ENCODE measurements around the gene SELENOS.

The SELENOS gene

GRCh38 chr15:101232677-101233076 lies 44.6 kb downstream of the SELENOS start:
- Histone ChIP-seq H3K14ac (ENCODE audit: low read length in 2 of 2) (no peak overlapping the region), H3K79me1 (replicated peaks; ENCODE audit: low read length, poor library complexity, severe bottlenecking) (peaks cover 8% of the 10 kb centered on the region), H2AK5ac (ENCODE audit: low read length, severe bottlenecking) (no peak overlapping the region), H2BK120ac (ENCODE audit: low read depth, low read length) (no peak overlapping the region), H3K18ac (ENCODE audit: low read depth in 1 of 2, low read length in 2 of 2) (no peak overlapping the region), H3K9me3 (ENCODE audit: control insufficient read depth, low read length) (peaks cover 7% of the 10 kb centered on the region), H3K4ac (ENCODE audit: low read depth in 1 of 2, low read length in 2 of 2) (no peak overlapping the region), H3K4me2 (ENCODE audit: low read length, poor library complexity, severe bottlenecking) (no peak overlapping the region), H3K9ac (ENCODE audit: low read length) (no peak overlapping the region), H3K36me3 (ENCODE audit: control insufficient read depth in 1 of 2, insufficient read depth in 2 of 2, low read depth in 1 of 2, low read length in 2 of 2) (peaks cover 16 to 61% of the 10 kb centered on the region in 2 experiments), H4K91ac (ENCODE audit: low read length) (no peak overlapping the region), H2AFZ (ENCODE audit: low read depth, low read length) (no peak overlapping the region), H3K4me3 (ENCODE audit: insufficient read depth in 1 of 2, low read depth in 1 of 2, low read length in 2 of 2) (no peak overlapping the region), H3K27ac (ENCODE audit: low read length, poor library complexity, severe bottlenecking) (no peak overlapping the region), H4K8ac (ENCODE audit: low read length) (peak overlapping the region; percentile 35), H2BK5ac (ENCODE audit: low read depth, low read length, poor library complexity, severe bottlenecking) (no peak overlapping the region), H3K4me1 (ENCODE audit: control insufficient read depth, insufficient read depth, low read depth, low read length) (peaks cover 7% of the 10 kb centered on the region), H3K27me3 (ENCODE audit: control insufficient read depth in 1 of 2, insufficient read depth in 1 of 2, low read length in 2 of 2) (no peaks in the 10 kb centered on the region), H2BK12ac (ENCODE audit: low read length in 2 of 2) (no peak overlapping the region), H2BK15ac (ENCODE audit: low read depth, poor library complexity, severe bottlenecking) (no peak overlapping the region), H3K23ac (ENCODE audit: low read length in 2 of 2) (no peak overlapping the region)
- WGBS, result 88% methylated on average over 5 of the region's 5 CpGs
- DNase-seq, result no peak

GRCh38 chr15:101228313-101228712 lies 49.0 kb downstream of the SELENOS start:
- Histone ChIP-seq H2BK5ac (ENCODE audit: low read depth, low read length, poor library complexity, severe bottlenecking) (no peak overlapping the region), H3K36me3 (ENCODE audit: control insufficient read depth in 1 of 2, insufficient read depth in 2 of 2, low read depth in 1 of 2, low read length in 2 of 2) (peaks cover 23 to 60% of the 10 kb centered on the region in 2 experiments), H4K91ac (ENCODE audit: low read length) (no peak overlapping the region), H3K27me3 (ENCODE audit: control insufficient read depth in 1 of 2, insufficient read depth in 1 of 2, low read length in 2 of 2) (no peaks in the 10 kb centered on the region), H3K4ac (ENCODE audit: low read depth in 1 of 2, low read length in 2 of 2) (no peak overlapping the region), H3K14ac (ENCODE audit: low read length in 2 of 2) (no peak overlapping the region), H2BK15ac (ENCODE audit: low read depth, poor library complexity, severe bottlenecking) (no peak overlapping the region), H3K9me3 (ENCODE audit: control insufficient read depth, low read length) (peaks cover 7% of the 10 kb centered on the region), H4K8ac (ENCODE audit: low read length) (no peak overlapping the region), H3K23ac (ENCODE audit: low read length in 2 of 2) (no peak overlapping the region), H3K9ac (ENCODE audit: low read length) (no peak overlapping the region), H2AK5ac (ENCODE audit: low read length, severe bottlenecking) (no peak overlapping the region), H2BK12ac (ENCODE audit: low read length in 2 of 2) (no peak overlapping the region), H3K79me1 (replicated peaks; ENCODE audit: low read length, poor library complexity, severe bottlenecking) (peaks cover 8% of the 10 kb centered on the region), H3K27ac (ENCODE audit: low read length, poor library complexity, severe bottlenecking) (no peak overlapping the region), H2AFZ (ENCODE audit: low read depth, low read length) (no peak overlapping the region), H3K4me2 (ENCODE audit: low read length, poor library complexity, severe bottlenecking) (no peak overlapping the region), H2BK120ac (ENCODE audit: low read depth, low read length) (no peak overlapping the region), H3K4me1 (ENCODE audit: control insufficient read depth, insufficient read depth, low read depth, low read length) (peaks cover 7% of the 10 kb centered on the region), H3K4me3 (ENCODE audit: insufficient read depth in 1 of 2, low read depth in 1 of 2, low read length in 2 of 2) (no peak overlapping the region), H3K18ac (ENCODE audit: low read depth in 1 of 2, low read length in 2 of 2) (no peak overlapping the region)
- no peak for DNase-seq

- H3K14ac ChIP-seq (ENCODE audit: low read length in 2 of 2), result no peak overlapping the region
- H4K8ac ChIP-seq (ENCODE audit: low read length), result no peak overlapping the region
- H3K4me3 ChIP-seq (ENCODE audit: insufficient read depth in 1 of 2, low read depth in 1 of 2, low read length in 2 of 2), result no peak overlapping the region
- peak; percentile 60 for DNase-seq
- H3K79me1 ChIP-seq (replicated peaks; ENCODE audit: low read length, poor library complexity, severe bottlenecking), result peaks cover 7% of the 10 kb centered on the region
- no peaks in the 10 kb centered on the region for H3K27me3 ChIP-seq (ENCODE audit: control insufficient read depth in 1 of 2, insufficient read depth in 1 of 2, low read length in 2 of 2)
- no peak overlapping the region for H3K23ac ChIP-seq (ENCODE audit: low read length in 2 of 2)
- no peak overlapping the region for H3K4ac ChIP-seq (ENCODE audit: low read depth in 1 of 2, low read length in 2 of 2)
- WGBS, result 40% methylated on average over 3 of the region's 5 CpGs
- no peak overlapping the region for H2BK15ac ChIP-seq (ENCODE audit: low read depth, poor library complexity, severe bottlenecking)
- peaks cover 7% of the 10 kb centered on the region for H3K9me3 ChIP-seq (ENCODE audit: control insufficient read depth, low read length)
- peaks cover 17 to 34% of the 10 kb centered on the region in 2 experiments for H3K36me3 ChIP-seq (ENCODE audit: control insufficient read depth in 1 of 2, insufficient read depth in 2 of 2, low read depth in 1 of 2, low read length in 2 of 2)
- no peak overlapping the region for H2BK12ac ChIP-seq (ENCODE audit: low read length in 2 of 2)
- H2BK5ac ChIP-seq (ENCODE audit: low read depth, low read length, poor library complexity, severe bottlenecking), result no peak overlapping the region
- H3K4me1 ChIP-seq (ENCODE audit: control insufficient read depth, insufficient read depth, low read depth, low read length), result peaks cover 5% of the 10 kb centered on the region
- H2AK5ac ChIP-seq (ENCODE audit: low read length, severe bottlenecking), result no peak overlapping the region
- no peak overlapping the region for H3K27ac ChIP-seq (ENCODE audit: low read length, poor library complexity, severe bottlenecking)
- H2BK120ac ChIP-seq (ENCODE audit: low read depth, low read length), result no peak overlapping the region
- H3K4me2 ChIP-seq (ENCODE audit: low read length, poor library complexity, severe bottlenecking), result no peak overlapping the region
- H2AFZ ChIP-seq (ENCODE audit: low read depth, low read length), result no peak overlapping the region
- peak overlapping the region; percentile 66 for H4K91ac ChIP-seq (ENCODE audit: low read length)
- peak overlapping the region in 1 of 2 experiments; percentile 0 for H3K18ac ChIP-seq (ENCODE audit: low read depth in 1 of 2, low read length in 2 of 2)
- no peak overlapping the region for H3K9ac ChIP-seq (ENCODE audit: low read length)
Measured at GRCh38 chr15:101225658-101226057, 51.6 kb downstream of the SELENOS start.

All from mesenchymal stem cell (in vitro differentiated cells and primary cell).